HG03045 (cell line): Measurements from ENCODE around the gene IL9.

Source experiments
- ATAC-seq: cut with Tn5 transposase; IDR thresholded peaks from one replicate; pipeline ENCODE4 v1.9.1; 2021; ENCODE audit warnings: mild to moderate bottlenecking, moderate library complexity; ENCODE audit not compliant: unreplicated experiment

Gene IL9

GRCh38 chr5:135891791-135892190 lies 3.9 kb downstream of the IL9 start:
- ATAC-seq = no peak

DNA sequence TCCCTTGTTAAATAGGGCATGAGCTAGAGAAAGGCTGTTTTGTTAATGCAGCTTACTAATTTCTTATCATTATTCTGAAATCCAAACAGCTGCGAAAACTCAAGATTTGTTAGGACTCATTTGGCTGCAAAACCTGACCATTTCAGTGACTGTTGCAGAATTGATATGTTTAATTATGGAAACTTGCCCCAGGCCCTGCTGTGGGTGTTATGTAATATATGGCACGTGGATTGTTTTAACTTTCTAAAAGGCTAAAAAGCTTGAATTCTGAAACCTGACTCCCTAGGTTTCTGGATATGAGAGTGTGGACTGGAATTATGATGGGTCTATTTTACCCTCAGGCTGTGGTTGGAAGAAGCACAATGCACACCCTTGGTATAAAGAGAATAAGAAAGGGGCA lies 4.4 kb downstream of the IL9 start:
- ATAC-seq = no peak

DNA sequence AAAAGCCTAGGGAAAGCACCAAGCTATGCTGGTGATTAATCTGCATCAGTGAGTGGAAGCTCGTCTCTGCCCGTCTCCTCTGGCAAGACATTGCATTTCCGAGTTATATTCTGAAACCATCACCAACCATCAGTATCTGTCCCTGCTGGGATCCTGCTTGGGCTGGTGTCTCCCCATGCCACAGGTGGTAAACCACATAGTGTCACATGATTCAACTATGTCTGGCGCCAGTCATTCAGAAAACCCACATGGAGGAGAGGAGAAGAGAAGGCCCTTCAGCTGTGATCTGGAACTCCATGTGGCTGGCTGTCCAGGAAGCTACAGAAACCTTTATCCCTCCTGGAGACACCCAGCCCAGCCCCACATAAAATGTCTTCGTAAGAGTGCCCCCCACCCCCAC lies 4.8 kb downstream of the IL9 start:
- peak; percentile 67 for ATAC-seq

DNA sequence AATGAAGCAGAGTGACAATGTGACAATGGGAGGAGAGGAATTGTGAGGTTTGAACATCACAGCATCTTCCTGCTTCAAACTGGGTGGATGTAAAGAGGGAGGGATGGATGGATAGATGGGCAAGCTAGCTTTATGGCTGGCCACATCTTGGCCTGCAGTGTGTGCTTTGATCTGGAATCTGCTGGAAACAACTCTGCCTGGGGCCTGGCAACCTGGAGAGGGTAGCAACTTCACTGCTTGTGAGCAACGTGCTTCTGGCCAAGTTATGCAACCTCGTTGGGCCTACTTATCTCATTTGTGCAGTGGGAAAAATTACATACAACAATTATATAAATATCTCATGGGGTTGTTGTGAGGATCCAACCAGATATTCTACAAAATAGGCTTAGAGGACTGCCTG lies 5.3 kb downstream of the IL9 start:
- ATAC-seq = no peak

DNA sequence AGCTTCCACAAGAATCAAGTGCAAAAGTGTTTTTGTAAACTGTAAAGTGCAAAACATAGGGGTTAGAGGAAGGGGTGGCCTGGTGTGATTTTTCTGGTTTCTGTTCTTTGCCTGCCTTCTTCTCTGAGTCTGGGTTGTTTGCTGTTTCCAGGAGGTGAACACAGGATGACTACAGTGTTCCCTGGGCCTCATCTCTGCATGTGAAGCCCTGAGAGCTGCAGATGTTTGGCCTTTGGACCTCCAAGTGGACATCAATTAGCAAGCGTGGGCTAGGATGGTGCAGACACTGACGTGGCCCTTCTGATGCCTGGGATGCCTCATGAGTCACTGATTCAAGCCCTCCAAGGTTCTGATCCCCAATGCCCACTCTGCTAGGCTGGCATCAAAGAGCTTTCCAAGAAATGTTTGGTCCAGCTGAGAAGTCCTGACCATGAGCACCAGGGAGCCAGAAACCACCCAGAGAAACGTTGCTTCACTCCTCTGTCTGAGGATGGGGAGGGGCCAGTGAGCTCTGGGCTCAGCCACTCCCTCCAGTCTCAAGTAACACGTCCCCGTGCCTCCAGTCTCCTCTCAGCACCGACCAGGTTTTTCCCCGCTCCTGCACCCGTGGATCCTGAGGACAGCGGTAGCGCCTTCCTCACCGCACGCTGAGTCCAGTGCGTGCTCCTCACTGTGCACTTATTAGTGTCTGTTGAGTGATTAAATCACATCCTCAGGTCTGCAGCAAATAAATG lies 7.6 kb downstream of the IL9 start:
- no peak for ATAC-seq

DNA sequence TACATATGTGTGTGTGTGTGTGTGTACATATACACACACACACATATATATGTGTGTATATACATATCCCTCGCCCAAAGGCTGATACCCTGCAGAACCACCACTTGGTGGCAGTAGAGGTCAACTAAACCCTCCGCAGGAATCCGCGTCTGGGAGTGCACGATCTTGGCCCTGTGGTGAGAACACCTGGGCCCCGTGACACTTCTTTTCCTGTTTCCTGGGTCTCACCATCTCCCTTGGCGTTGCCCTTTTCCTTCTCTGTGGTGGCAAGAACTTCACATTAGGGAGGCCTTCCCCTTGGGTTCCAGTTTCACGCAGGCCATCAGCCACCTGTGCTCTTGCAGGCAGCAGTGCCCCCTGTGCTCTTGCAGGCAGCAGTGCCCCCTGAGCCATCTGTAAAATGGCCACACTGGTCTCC lies 8.2 kb downstream of the IL9 start:
- peak; percentile 85 for ATAC-seq

- no peak for ATAC-seq
These were observed 9.5 kb downstream of the IL9 start for GRCh38 chr5:135886136-135886535.

DNA sequence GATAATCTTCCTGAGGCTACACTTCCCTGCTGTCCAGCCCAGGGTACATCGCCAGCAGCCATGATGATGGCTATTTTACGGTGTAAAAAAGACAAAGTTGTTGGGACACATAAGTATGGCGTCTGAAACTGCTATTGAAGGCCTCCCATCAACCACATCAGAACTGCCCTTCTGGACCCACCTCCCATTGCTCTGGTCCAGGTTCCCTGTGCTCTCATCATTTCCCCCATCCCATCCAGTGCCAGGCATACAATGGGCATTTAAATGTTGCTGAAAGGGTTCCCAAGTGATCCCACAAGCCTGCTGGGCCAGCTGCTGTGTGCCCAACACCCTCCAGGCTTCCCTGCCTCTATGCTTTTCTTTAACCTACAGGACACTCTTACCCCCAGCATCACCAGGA lies 10.6 kb downstream of the IL9 start:
- ATAC-seq = no peak

GRCh38 chr5:135883441-135883840 lies 12.2 kb downstream of the IL9 start:
- no peak for ATAC-seq

- no peak for ATAC-seq
These were observed 12.6 kb downstream of the IL9 start for GRCh38 chr5:135883026-135883425.

DNA sequence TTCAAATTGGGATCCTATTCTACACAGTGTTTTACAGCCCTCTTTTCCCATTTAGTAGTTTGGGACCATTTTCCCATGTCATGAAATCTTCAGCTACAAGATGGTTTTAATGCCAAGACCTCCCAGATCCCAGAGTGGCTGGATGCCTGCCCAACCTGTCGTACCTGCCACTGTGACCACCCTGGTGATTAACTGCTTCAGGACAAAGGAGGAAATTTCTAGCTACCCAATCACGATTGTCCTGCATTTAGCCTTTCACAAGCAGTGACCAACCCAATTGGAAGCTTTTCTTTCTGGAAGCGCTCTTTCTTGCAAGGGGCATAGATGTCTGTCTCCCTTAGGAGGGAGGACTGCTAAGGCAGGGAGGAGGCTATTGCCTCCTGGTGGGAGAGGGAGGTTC lies 13.8 kb downstream of the IL9 start:
- ATAC-seq = no peak

DNA sequence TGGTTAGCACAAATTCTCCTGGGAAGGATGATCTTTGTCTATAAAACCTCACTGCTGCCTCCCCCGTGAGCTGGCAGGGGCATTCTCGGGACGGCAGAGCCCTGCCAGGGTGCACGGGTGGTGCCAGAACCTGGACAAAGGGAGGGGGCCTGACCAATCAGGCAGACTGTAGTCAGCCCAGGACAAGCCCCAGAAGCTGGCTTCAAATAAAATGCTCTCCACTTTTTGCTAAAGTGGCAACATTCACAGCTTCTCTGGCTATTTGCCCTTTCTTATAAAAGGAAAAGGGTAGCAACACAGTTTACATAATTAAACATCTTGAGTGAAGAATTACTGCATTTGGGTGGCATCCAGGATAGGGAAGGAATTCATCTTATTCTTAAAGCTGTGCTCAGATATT lies 14.4 kb downstream of the IL9 start:
- no peak for ATAC-seq

DNA sequence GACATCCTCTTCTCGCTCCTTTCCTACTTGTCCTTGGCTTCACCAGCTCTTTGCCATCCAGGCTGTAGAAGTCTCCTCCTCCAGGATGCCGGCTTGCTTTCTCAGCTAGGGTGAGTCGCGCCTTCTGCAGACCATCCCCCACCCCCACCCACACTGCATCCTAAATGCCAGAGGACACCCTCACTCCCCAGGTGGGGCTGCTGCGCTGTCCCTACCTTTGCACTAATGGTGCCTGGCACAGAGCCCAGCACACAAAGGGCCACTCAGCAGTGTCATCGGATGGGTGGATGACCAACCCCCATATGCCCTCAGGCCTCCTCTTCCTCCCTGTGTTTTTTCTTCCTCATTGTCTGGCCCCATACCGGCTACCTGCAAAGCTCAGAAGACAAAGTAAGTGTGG lies 14.8 kb downstream of the IL9 start:
- no peak for ATAC-seq

- ATAC-seq = no peak
These were observed 15.4 kb downstream of the IL9 start for GRCh38 chr5:135880278-135880677.

DNA sequence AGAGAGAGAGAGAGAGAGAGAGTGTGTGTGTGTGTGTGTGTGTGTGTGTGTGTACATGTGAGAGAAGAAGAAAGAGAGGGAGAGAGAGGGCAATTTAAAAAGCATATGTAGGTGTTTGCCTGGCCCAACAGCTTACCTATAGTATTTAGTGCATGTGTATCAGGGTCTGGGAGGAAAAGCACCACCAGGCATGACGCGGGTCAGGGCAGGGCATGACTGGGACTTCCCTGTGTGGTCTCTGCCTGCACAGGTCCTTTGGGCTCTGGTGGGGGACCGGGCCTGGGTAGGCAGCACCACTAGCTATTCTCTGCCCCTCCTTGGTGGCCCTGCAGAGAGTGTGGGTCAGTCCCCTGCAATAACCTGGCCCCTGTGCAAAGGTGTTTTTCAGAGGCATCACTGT lies 16.1 kb downstream of the IL9 start:
- ATAC-seq = no peak

DNA sequence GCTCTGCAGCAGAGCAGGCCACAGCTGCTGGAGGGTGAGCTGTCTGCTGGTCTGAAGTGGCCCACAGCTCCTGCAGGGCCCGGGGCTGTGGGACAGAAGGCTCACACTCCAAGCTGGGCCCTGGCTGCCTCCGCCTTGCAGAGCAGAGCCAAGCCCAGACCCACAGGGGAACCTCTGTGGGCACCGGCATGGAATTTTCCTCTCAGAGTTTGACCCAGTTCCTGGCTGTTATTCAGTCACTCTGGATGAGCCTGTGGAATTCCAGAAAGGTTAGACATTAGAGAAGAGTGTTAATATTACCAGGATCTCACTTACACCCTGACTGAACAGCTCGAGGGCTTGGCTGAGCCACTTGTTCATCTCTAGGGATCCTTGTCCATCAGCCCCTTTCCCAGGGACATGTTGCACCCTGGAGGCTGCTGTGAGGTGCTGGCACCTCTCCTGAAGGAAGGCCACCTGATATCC lies 17.5 kb downstream of the IL9 start:
- ATAC-seq = no peak

DNA sequence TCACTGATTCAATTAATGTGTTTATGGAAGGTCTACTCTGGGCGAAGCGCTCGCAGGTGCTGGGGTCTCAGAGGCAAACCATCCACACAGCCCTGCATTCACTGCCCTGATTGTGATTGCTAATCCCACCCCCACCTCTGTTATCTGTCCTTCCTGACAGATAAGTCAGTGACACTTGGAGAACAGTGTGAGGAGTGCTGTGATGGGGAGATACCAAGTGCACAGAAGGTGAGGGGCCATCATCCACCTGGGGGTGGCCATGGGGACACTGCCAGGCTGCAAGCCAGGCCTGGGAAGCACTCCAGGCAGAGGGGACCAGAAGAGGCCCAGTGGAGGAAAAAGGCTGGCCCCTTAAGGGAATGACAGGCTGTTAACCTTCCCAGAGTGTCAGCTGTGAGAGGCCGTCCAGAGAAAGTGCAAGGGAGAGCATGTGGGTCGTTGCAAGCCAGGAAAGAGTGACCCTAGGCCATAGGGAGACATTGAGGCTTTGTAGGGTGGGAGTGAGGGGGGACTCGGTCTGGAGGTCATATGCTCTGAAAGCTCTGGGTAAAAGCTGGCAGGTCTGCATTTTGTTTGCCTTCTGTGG lies 18.0 kb downstream of the IL9 start:
- no peak for ATAC-seq

DNA sequence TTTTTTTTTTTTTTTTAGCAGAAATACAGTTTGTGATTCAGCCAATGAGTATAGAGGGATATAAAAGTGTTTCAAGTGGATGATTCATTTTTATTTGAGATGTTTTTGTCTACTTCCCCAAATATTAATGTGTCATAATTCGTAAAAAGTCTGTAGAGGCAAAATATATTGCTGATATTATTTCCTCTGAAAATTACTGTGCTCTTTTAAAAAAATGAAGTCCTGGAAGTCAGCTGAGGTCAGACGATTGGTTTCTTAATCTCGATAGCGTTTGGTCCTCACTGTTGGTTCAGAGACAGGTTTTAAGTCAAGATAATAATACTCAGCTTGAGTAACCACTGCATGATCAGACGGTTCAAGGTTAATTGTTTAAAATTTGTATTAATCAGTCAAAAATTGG lies 19.5 kb downstream of the IL9 start:
- no peak for ATAC-seq

GRCh38 chr5:135875567-135875966 lies 20.1 kb downstream of the IL9 start:
- no peak for ATAC-seq

DNA sequence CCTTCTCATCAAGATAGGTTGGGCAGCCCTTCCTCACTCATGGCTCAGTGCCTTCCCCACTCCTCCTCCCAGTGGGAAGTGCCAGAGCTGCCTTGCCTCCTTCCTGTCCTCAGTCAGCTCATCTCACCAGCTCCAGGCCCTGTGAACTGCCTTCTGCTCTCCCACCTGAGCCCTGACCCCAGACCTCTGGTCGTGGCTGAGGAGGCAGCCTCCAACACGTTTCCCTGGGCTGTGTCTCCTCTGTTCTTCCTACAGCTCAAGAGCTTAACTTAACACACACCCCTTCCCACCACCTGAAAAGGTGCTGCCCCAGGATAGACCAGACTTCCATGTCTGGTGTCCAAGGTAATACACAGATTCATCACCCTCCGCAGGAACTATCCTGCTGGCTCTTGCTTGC lies 21.2 kb downstream of the IL9 start:
- no peak for ATAC-seq

DNA sequence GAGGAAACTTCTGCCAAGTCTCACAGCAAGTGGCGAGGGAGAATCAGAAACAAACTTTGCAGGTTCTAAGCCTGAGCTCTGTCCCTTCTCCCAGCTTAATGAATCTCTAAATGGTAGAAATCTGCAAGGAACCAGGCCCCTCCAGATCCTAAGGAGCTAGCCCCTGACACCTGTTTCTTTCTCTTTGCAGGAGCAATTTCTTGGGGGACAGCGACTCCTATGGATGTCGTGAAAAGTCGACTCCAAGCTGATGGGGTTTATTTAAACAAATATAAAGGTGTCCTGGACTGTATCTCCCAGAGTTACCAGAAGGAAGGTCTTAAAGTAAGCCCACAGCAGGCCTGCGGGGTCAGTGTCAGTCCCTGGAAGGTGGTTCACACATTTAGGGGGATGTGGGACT lies 21.8 kb downstream of the IL9 start:
- no peak for ATAC-seq

DNA sequence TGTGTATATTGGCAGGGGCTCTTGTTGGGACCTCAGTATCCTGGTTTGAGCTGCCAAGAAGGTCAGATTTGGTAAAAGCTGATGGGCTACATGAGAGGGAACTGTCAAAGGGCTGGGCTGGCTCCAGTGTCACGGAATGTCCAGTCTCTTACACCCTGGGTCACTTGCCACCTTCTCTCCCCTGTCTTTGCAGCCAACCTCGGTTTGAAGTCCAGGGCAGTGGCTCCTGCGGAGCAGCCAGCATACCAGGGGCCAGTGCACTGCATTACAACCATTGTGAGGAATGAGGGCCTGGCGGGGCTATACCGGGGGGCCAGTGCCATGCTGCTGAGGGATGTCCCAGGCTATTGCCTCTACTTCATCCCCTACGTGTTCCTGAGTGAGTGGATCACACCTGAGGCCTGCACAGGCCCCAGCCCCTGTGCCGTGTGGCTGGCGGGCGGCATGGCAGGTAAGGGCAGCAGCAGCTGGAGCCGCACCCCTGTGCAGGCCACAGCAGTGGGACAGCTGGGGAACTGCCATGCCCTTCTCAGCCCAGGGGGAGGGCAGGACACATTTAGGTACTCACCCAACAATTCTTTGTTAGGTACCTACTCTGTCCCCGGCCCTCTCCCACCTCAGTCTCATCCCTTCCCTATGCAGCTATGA lies 24.2 kb downstream of the IL9 start:
- ATAC-seq = no peak
